ENCODE measurements around the gene BCKDHA. TPM values are rescaled to one million over a fixed set of nuclear protein-coding genes. Genes with fewer than 3 reads are reported as not detected.
A peak's percentile ranks its signal among the peaks of the same experiment; 100 is the strongest.

Gene BCKDHA
- total RNA-seq, 2 experiments from 2014 or later, result 17.9 to 27.1 TPM

- peaks cover 16% of the 10 kb centered on the region for H3K36me3 Mint-ChIP-seq (ENCODE audit: low read depth)
- no peak for DNase-seq
- H3K27me3 Mint-ChIP-seq, result no peaks in the 10 kb centered on the region
- ChIA-PET POLR2A (interaction anchor here (0.5 to 11.5 kb wide), 6 partner anchors 9 to 188 kb away, joined by 3 to 173 read pairs (median 8); partner anchors contain the start of genes CCDC97 and TMEM91), CTCF (interaction anchor here (1.2 to 6.9 kb wide), 4 partner anchors 8 to 94 kb away, joined by 3 to 81 read pairs (median 8); partner anchors contain the start of gene B9D2)
- peak overlapping the region; percentile 16 for H3K4me3 Mint-ChIP-seq
- H3K27ac Mint-ChIP-seq, result peak overlapping the region; percentile 84
- H3K9me3 Mint-ChIP-seq, result no peaks in the 10 kb centered on the region
- peaks cover 51% of the 10 kb centered on the region for H3K4me1 Mint-ChIP-seq
Observed at GRCh38 chr19:41356984-41357739, 40.5 kb upstream of the BCKDHA start.

GRCh38 chr19:41357746-41358145 is 39.9 kb upstream of the BCKDHA start:
- H3K36me3 Mint-ChIP-seq (ENCODE audit: low read depth), result peaks cover 13% of the 10 kb centered on the region
- DNase-seq, result no peak
- POLR2A ChIA-PET, result interaction anchor here (0.5 to 11.5 kb wide), 5 partner anchors 9 to 189 kb away, joined by 3 to 173 read pairs (median 11); partner anchors contain the start of gene CCDC97
- no peaks in the 10 kb centered on the region for H3K9me3 Mint-ChIP-seq
- peak overlapping the region; percentile 84 for H3K27ac Mint-ChIP-seq
- peaks cover 56% of the 10 kb centered on the region for H3K4me1 Mint-ChIP-seq
- no peak overlapping the region for H3K4me3 Mint-ChIP-seq
- CTCF ChIA-PET, result interaction anchor here (1.2 to 6.9 kb wide), 3 partner anchors 7 to 49 kb away, joined by 3 to 81 read pairs (median 4); partner anchors contain the start of gene B9D2
- no peaks in the 10 kb centered on the region for H3K27me3 Mint-ChIP-seq

- POLR2A ChIA-PET, result no interaction called here
- H3K27me3 Mint-ChIP-seq, result no peaks in the 10 kb centered on the region
- peaks cover 12% of the 10 kb centered on the region for H3K36me3 Mint-ChIP-seq (ENCODE audit: low read depth)
- CTCF ChIA-PET, result interaction anchor here (1.1 kb wide), 1 partner anchor 30 kb away, joined by 4 read pairs; no protein-coding TSS in a partner anchor
- no peak overlapping the region for H3K4me3 Mint-ChIP-seq
- peaks cover 63% of the 10 kb centered on the region for H3K4me1 Mint-ChIP-seq
- peak overlapping the region; percentile 47 for H3K27ac Mint-ChIP-seq
- no peaks in the 10 kb centered on the region for H3K9me3 Mint-ChIP-seq
- DNase-seq, result no peak
Observed at GRCh38 chr19:41359741-41360140, 37.9 kb upstream of the BCKDHA start.

GRCh38 chr19:41362143-41362847 is 35.3 kb upstream of the BCKDHA start:
- Mint-ChIP-seq H3K9me3 (no peaks in the 10 kb centered on the region), H3K4me1 (peaks cover 50% of the 10 kb centered on the region), H3K36me3 (ENCODE audit: low read depth) (peaks cover 10% of the 10 kb centered on the region), H3K4me3 (peak overlapping the region; percentile 87), H3K27ac (peak overlapping the region; percentile 93), H3K27me3 (no peaks in the 10 kb centered on the region)
- ChIA-PET POLR2A (interaction anchor here (1.4 to 4.0 kb wide), 2 partner anchors 9 to 15 kb away, joined by 3 to 82 read pairs; partner anchors contain the start of gene TGFB1), CTCF (interaction anchor here (0.6 to 7.5 kb wide), 3 partner anchors 8 to 158 kb away, joined by 3 to 81 read pairs (median 6); partner anchors contain the start of gene TGFB1)
- no peak for DNase-seq

- Mint-ChIP-seq H3K36me3 (ENCODE audit: low read depth) (peaks cover 10% of the 10 kb centered on the region), H3K9me3 (no peaks in the 10 kb centered on the region), H3K4me1 (peaks cover 43% of the 10 kb centered on the region), H3K27ac (peak overlapping the region; percentile 93), H3K4me3 (peak overlapping the region; percentile 87), H3K27me3 (no peaks in the 10 kb centered on the region)
- POLR2A ChIA-PET, result interaction anchor here (0.9 to 4.0 kb wide), 15 partner anchors 10 to 522 kb away, joined by 3 to 82 read pairs (median 4); partner anchors contain the start of genes BCKDHA, DMAC2, EXOSC5 and HNRNPUL1
- DNase-seq, result no peak
- CTCF ChIA-PET, result interaction anchor here (0.6 to 7.5 kb wide), 12 partner anchors 9 to 207 kb away, joined by 4 to 81 read pairs (median 6); partner anchors contain the start of genes DMAC2, HNRNPUL1 and TGFB1
Observed at GRCh38 chr19:41363371-41363752, 34.3 kb upstream of the BCKDHA start.

GRCh38 chr19:41363753-41364523 is 33.7 kb upstream of the BCKDHA start, which contains the start of gene B9D2:
Gene B9D2, minus strand, starts transcription at chr19:41364149. Its CDS starts 630 bp downstream, at chr19:41363519.
- peaks cover 40% of the 10 kb centered on the region for H3K4me1 Mint-ChIP-seq
- H3K9me3 Mint-ChIP-seq, result no peaks in the 10 kb centered on the region

GRCh38 chr19:41364524-41365391 is 32.9 kb upstream of the BCKDHA start:
- Mint-ChIP-seq H3K4me1 (peaks cover 40% of the 10 kb centered on the region), H3K27me3 (no peaks in the 10 kb centered on the region), H3K36me3 (ENCODE audit: low read depth) (peaks cover 9% of the 10 kb centered on the region), H3K27ac (peak overlapping the region; percentile 93), H3K4me3 (peak overlapping the region; percentile 87), H3K9me3 (no peaks in the 10 kb centered on the region)
- POLR2A ChIA-PET, result interaction anchor here (0.9 to 4.0 kb wide), 16 partner anchors 11 to 521 kb away, joined by 3 to 82 read pairs (median 4); partner anchors contain the start of genes BCKDHA, DMAC2, EXOSC5 and HNRNPUL1
- CTCF ChIA-PET, result interaction anchor here (0.8 to 7.5 kb wide), 17 partner anchors 11 to 566 kb away, joined by 3 to 81 read pairs (median 5); partner anchors contain the start of genes B3GNT8, DMAC2, EGLN2 and EXOSC5
- DNase-seq, result no peak

More at GRCh38 chr19:41363753-41364523, 33.7 kb upstream of the BCKDHA start, which contains the start of gene B9D2:
- Mint-ChIP-seq H3K36me3 (ENCODE audit: low read depth) (peaks cover 10% of the 10 kb centered on the region), H3K4me3 (peak within 1 kb of the TSS; percentile 87), H3K27ac (peak within 1 kb of the TSS; percentile 93), H3K27me3 (no peaks in the 10 kb centered on the region)
- POLR2A ChIA-PET, result interaction anchor here (0.9 to 4.0 kb wide), 15 partner anchors 9 to 522 kb away, joined by 3 to 82 read pairs (median 4); partner anchors contain the start of genes BCKDHA, DMAC2, EXOSC5 and HNRNPUL1
- CTCF ChIA-PET, result interaction anchor here (0.6 to 7.5 kb wide), 17 partner anchors 10 to 944 kb away, joined by 3 to 81 read pairs (median 5); partner anchors contain the start of genes DMAC2, HNRNPUL1 and TGFB1
- DNase-seq, result peak; percentile 98

GRCh38 chr19:41366089-41366488 is 31.5 kb upstream of the BCKDHA start:
- H3K9me3 Mint-ChIP-seq, result no peaks in the 10 kb centered on the region
- H3K4me1 Mint-ChIP-seq, result peaks cover 35% of the 10 kb centered on the region
- H3K27ac Mint-ChIP-seq, result peak overlapping the region; percentile 12
- POLR2A ChIA-PET, result interaction anchor here (1.1 to 4.0 kb wide), 4 partner anchors 8 to 74 kb away, joined by 3 to 82 read pairs (median 3); partner anchors contain the start of genes DMAC2 and TGFB1
- H3K36me3 Mint-ChIP-seq (ENCODE audit: low read depth), result peaks cover 5% of the 10 kb centered on the region
- H3K27me3 Mint-ChIP-seq, result no peaks in the 10 kb centered on the region
- H3K4me3 Mint-ChIP-seq, result no peak overlapping the region
- CTCF ChIA-PET, result interaction anchor here (0.7 to 7.5 kb wide), 11 partner anchors 12 to 1061 kb away, joined by 3 to 81 read pairs (median 4); partner anchors contain the start of genes DMAC2, EGLN2, EXOSC5 and TGFB1
- no peak for DNase-seq

GRCh38 chr19:41367848-41368301 is 29.7 kb upstream of the BCKDHA start:
- H3K4me1 Mint-ChIP-seq, result peaks cover 33% of the 10 kb centered on the region
- H3K9me3 Mint-ChIP-seq, result no peaks in the 10 kb centered on the region
- H3K4me3 Mint-ChIP-seq, result no peak overlapping the region
- peaks cover 5% of the 10 kb centered on the region for H3K36me3 Mint-ChIP-seq (ENCODE audit: low read depth)
- DNase-seq, result no peak
- H3K27ac Mint-ChIP-seq, result no peak overlapping the region
- POLR2A ChIA-PET, result interaction anchor here (1.5 kb wide), 1 partner anchor 10 kb away, joined by 3 read pairs; no protein-coding TSS in a partner anchor
- CTCF ChIA-PET, result interaction anchor here (7.5 kb wide), 1 partner anchor 14 kb away, joined by 81 read pairs; the partner anchor contains the start of gene TGFB1
- no peaks in the 10 kb centered on the region for H3K27me3 Mint-ChIP-seq

GRCh38 chr19:41369769-41370168 is 27.8 kb upstream of the BCKDHA start:
- ChIA-PET CTCF (interaction anchor here (0.9 kb wide), 1 partner anchor 16 kb away, joined by 3 read pairs; the partner anchor contains the start of gene TGFB1), POLR2A (no interaction called here)
- Mint-ChIP-seq H3K27me3 (no peaks in the 10 kb centered on the region), H3K4me1 (peaks cover 21% of the 10 kb centered on the region), H3K27ac (no peak overlapping the region), H3K9me3 (no peaks in the 10 kb centered on the region), H3K4me3 (no peak overlapping the region), H3K36me3 (ENCODE audit: low read depth) (peaks cover 3% of the 10 kb centered on the region)
- no peak for DNase-seq
